Measurements from ENCODE around the gene RNF149. TPM values are rescaled to one million over a fixed set of nuclear protein-coding genes. Genes with fewer than 3 reads are reported as not detected.

Gene RNF149
- total and polyA plus RNA-seq, 2 experiments from 2014 or later, result 38.8 to 47.6 TPM

- H3K27me3 Mint-ChIP-seq (ENCODE audit: insufficient read depth, low read depth, poor library complexity), result no peaks in the 10 kb centered on the region
- Histone ChIP-seq H2AFZ (no peak overlapping the region), H3K4me2 (no peak overlapping the region), H3K36me3 (ENCODE audit: insufficient read depth) (peaks cover 41% of the 10 kb centered on the region), H3K9me2 (ENCODE audit: insufficient read depth) (no peaks in the 10 kb centered on the region), H3K4me1 (ENCODE audit: insufficient read depth) (no peaks in the 10 kb centered on the region), H3K4me3 (no peak overlapping the region), H3F3A (replicated peaks; ENCODE audit: low read depth) (0 out of 2 replicates have a peak, but pooled peaks cover 4% of the 10 kb centered on the region), H3K27ac (ENCODE audit: low read depth) (no peak overlapping the region), H3K27me3 (ENCODE audit: insufficient read depth) (no peaks in the 10 kb centered on the region), H4K20me1 (replicated peaks; ENCODE audit: insufficient read depth) (peaks cover 8% of the 10 kb centered on the region), H3K79me2 (replicated peaks; ENCODE audit: insufficient read depth) (peaks cover 12% of the 10 kb centered on the region)
- ATAC-seq (no peak), DNase-seq (ENCODE audit: low spot score) (no peak)
- TF ChIP-seq EZH2 (IDR thresholded peaks at IDR 0.05; ENCODE audit: low read depth, unreplicated experiment) (no peak), JUNB (IDR thresholded peaks at IDR 0.05; ENCODE audit: unreplicated experiment) (no peak), ZNF114 (CRISPR knock-in tag; IDR thresholded peaks at IDR 0.05) (no peak), ZNF462 (CRISPR knock-in tag; IDR thresholded peaks at IDR 0.05) (no peak), REST (IDR thresholded peaks at IDR 0.05; ENCODE audit: unreplicated experiment) (no peak), EZH2phosphoT487 (IDR thresholded peaks at IDR 0.05; ENCODE audit: unreplicated experiment) (no peak), STAT1 (IDR thresholded peaks at IDR 0.05; ENCODE audit: unreplicated experiment) (no peak), ZNF331 (CRISPR knock-in tag; IDR thresholded peaks at IDR 0.05; ENCODE audit: low read depth) (no peak)
- H3K4me3 Mint-ChIP-seq, result no peak overlapping the region
- H3K36me3 Mint-ChIP-seq (ENCODE audit: low read depth), result peaks cover 66% of the 10 kb centered on the region
- peaks cover 13% of the 10 kb centered on the region; the same call in 2 of the 3 replicates for H3K4me1 Mint-ChIP-seq
- H3K9me3 Mint-ChIP-seq, result no peaks in the 10 kb centered on the region
- no peak overlapping the region for H3K27ac Mint-ChIP-seq
Observed at GRCh38 chr2:101263377-101263800, 45.1 kb downstream of the RNF149 start.
